Measurements from ENCODE around the gene TMEM184A. TPM values are rescaled to one million over a fixed set of nuclear protein-coding genes. Genes with fewer than 3 reads are reported as not detected.

TMEM184A gene
- total and polyA plus RNA-seq, 10 of the 15 experiments (the other 5 are each of a cell fraction or from before 2014, with no cell fraction given): 0.04 to 0.15 TPM; not detected in 8

DNA sequence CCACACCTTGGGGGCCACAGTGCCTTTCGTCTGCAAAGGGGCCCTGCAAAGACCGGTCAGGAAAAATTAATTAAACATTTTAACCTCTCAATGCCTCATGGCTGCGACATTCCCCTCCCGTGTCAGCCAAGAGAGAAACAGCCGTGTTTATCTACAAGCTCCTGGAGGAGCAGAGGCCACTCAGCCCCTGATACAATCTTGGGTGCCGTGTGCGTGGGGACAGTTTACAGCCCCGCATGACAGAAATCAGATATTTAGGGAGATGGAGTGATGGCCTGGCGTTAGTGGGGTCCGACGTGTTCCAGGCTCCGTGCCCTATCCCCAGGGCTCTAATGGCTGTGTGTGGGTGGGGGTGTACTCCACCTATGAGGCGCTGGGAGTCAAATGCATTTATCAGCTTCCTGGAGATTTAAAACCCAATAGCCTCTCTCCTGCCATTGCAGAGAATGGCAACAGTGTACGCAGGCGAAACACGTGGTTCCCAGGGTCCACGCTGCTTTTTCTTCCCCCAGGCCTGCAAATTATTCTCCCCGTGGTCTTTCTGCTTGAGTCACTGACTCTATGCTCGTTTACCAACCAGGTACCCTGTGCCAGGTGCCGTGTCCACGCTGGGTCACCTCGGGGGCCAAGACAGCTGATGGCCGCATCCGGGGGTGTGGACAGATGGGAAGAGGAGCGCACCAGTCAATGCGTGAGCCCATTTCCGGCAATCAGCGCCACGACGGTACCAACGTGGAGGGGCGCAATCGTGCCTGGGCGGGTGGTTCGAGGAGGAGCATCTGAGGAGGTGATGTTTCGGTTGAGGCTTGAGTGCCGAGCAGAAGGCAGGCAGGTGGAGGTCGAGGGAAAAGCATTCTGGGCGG is 40.4 kb upstream of the TMEM184A start:
- H3K4me3 ChIP-seq: no peak overlapping the region
- in situ Hi-C loops (cut with MboI): no loop called here
- ChIA-PET CTCF (interaction anchor here (0.7 kb wide), 1 partner anchor 872 kb away, joined by 3 read pairs; no protein-coding TSS in a partner anchor), POLR2A (no interaction called here), SMC1A (ENCODE audit: uncharacterized antibody, unreplicated experiment) (no interaction called here), RAD21 (ENCODE audit: unreplicated experiment) (no interaction called here)
- intact Hi-C loops (cut with micrococcal nuclease; ENCODE audit: unreplicated experiment): no loop called here
- BruUV-seq (replicated peaks): no TSS peak
- 60% methylated on average over 39 of the region's 39 CpGs for WGBS (ENCODE audit: insufficient coverage, insufficient replicate concordance, low lambda C conversion rate, missing lambda C conversion rate)
- ATAC-seq: no peak
- H3K9ac ChIP-seq (ENCODE audit: control insufficient read depth, insufficient read depth, low read length): no peak overlapping the region
- no peaks in the 10 kb centered on the region for H3K4me1 ChIP-seq (ENCODE audit: control insufficient read depth, insufficient read depth, low read length)
- no peaks in the 10 kb centered on the region for H3K36me3 ChIP-seq (ENCODE audit: control insufficient read depth in 2 of 2, insufficient read depth in 2 of 2, low read length in 1 of 2)
- H3K27ac ChIP-seq (ENCODE audit: control insufficient read depth, insufficient read depth): no peak overlapping the region
- peaks cover 0 to 3% of the 10 kb centered on the region in 2 experiments; a peak in 2 of 4 replicates for H3K27me3 ChIP-seq (replicated peaks in 1 of 2; ENCODE audit: control insufficient read depth in 2 of 2, insufficient read depth in 2 of 2, low read length in 1 of 2)
- no peaks in the 10 kb centered on the region for H3K79me2 ChIP-seq (ENCODE audit: control insufficient read depth, insufficient read depth, low read length)
- DNase-seq (ENCODE audit: low read depth, low spot score): no peak
- no peak for FAIRE-seq
- H2AFZ ChIP-seq (ENCODE audit: control insufficient read depth, low read depth, low read length): no peak overlapping the region
- no peaks in the 10 kb centered on the region for H4K20me1 ChIP-seq (ENCODE audit: control insufficient read depth, insufficient read depth)
- no peak overlapping the region for H3K4me2 ChIP-seq (ENCODE audit: control insufficient read depth, insufficient read depth)
- no peaks in the 10 kb centered on the region; the same call in 2 of the 3 replicates for H3K9me3 ChIP-seq (replicated peaks; ENCODE audit: control insufficient read depth, insufficient read depth, low read length)
- no peak for TF ChIP-seq ZBTB4 (CRISPR knock-in tag; IDR thresholded peaks at IDR 0.05)
- no peak for TF ChIP-seq CREB1 (IDR thresholded peaks at IDR 0.05; ENCODE audit: low read depth)
- TF ChIP-seq CTCF (IDR thresholded peaks at IDR 0.05 in 2 of 3, conservative IDR thresholded peaks at IDR 0.05 in 1 of 3; ENCODE audit: control insufficient read depth in 2 of 3, extremely low read depth in 1 of 3, insufficient read depth in 1 of 3, low read depth in 3 of 3, low read length in 3 of 3): no peak
- TF ChIP-seq, protein P1, sequence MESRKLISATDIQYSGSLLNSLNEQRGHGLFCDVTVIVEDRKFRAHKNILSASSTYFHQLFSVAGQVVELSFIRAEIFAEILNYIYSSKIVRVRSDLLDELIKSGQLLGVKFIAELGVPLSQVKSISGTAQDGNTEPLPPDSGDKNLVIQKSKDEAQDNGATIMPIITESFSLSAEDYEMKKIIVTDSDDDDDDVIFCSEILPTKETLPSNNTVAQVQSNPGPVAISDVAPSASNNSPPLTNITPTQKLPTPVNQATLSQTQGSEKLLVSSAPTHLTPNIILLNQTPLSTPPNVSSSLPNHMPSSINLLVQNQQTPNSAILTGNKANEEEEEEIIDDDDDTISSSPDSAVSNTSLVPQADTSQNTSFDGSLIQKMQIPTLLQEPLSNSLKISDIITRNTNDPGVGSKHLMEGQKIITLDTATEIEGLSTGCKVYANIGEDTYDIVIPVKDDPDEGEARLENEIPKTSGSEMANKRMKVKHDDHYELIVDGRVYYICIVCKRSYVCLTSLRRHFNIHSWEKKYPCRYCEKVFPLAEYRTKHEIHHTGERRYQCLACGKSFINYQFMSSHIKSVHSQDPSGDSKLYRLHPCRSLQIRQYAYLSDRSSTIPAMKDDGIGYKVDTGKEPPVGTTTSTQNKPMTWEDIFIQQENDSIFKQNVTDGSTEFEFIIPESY (IDR thresholded peaks at IDR 0.05): no peak
- TF ChIP-seq STAT3 (IDR thresholded peaks at IDR 0.05; ENCODE audit: low read depth, low read length): no peak

All from GM12878 (cell line).